Keratinocyte (primary cell): Measurements from ENCODE around the gene RAPGEF3. TPM values are rescaled to one million over a fixed set of nuclear protein-coding genes. Genes with fewer than 3 reads are reported as not detected.

Source experiments
- DNase-seq: peaks from one replicate; pipeline ENCODE4 v3.0.0-alpha.2; 2011; ENCODE audit warnings: low read depth, missing footprints, low spot score
- FAIRE-seq: peaks from 2 replicates; lab custom pipeline; 2011; peaks lifted over from hg19 to GRCh38; lab: Jason Lieb, UNC
- H2AFZ ChIP-seq: 2 replicates; pipeline ENCODE4 v1.6.0; 2012; ENCODE audit warnings: low read length, control low read depth, inconsistent platforms; ENCODE audit not compliant: control insufficient read depth
- H3K27ac ChIP-seq: 2 replicates; pipeline ENCODE4 v1.5.1; 2011; ENCODE audit warnings: low read length; ENCODE audit not compliant: control insufficient read depth, insufficient read depth
- H3K27me3 ChIP-seq: 3 replicates; pipeline ENCODE4 v1.6.0; 2011; ENCODE audit warnings: low read length; ENCODE audit not compliant: control insufficient read depth, insufficient read depth; ENCODE audit errors: extremely low read depth
- H3K36me3 ChIP-seq, 2 experiments: 2 replicates in 1 of 2; 3 replicates in 1 of 2; pipeline ENCODE4 v1.5.1; 2011; ENCODE audit warnings: low read length in 2 of 2, mild to moderate bottlenecking in 1 of 2; ENCODE audit not compliant: control insufficient read depth in 2 of 2, insufficient read depth in 2 of 2; ENCODE audit errors: extremely low read depth in 1 of 2
- H3K4me1 ChIP-seq: 3 replicates; pipeline ENCODE4 v1.5.1; 2011; ENCODE audit warnings: low read length; ENCODE audit not compliant: control insufficient read depth, insufficient read depth; ENCODE audit errors: extremely low read depth
- H3K4me2 ChIP-seq: 3 replicates; pipeline ENCODE4 v1.6.0; 2011; ENCODE audit warnings: low read depth, low read length; ENCODE audit not compliant: control insufficient read depth, insufficient read depth; ENCODE audit errors: extremely low read depth
- H3K4me3 ChIP-seq, 3 experiments: fragments of 200-600 bp in 1 of 3; sonication (generic) in 1 of 3; 2 replicates in 2 of 3; 3 replicates in 1 of 3; pipeline ENCODE4 v1.5.1; 2011 to 2016; ENCODE audit warnings: low read length in 3 of 3, mild to moderate bottlenecking in 3 of 3, control low read depth in 2 of 3, inconsistent platforms in 1 of 3, low read depth in 1 of 3, mixed read lengths in 1 of 3, mixed run types in 1 of 3, moderate library complexity in 1 of 3; ENCODE audit not compliant: control insufficient read depth in 2 of 3, insufficient read depth in 2 of 3; ENCODE audit errors: extremely low read depth in 1 of 3
- H3K79me2 ChIP-seq: 2 replicates; pipeline ENCODE4 v1.6.0; 2012; ENCODE audit warnings: low read length; ENCODE audit not compliant: control insufficient read depth, insufficient read depth
- H3K9ac ChIP-seq: 3 replicates; pipeline ENCODE4 v1.6.0; 2011; ENCODE audit warnings: low read length; ENCODE audit not compliant: control insufficient read depth, insufficient read depth; ENCODE audit errors: extremely low read depth
- H3K9me1 ChIP-seq: 3 replicates; pipeline ENCODE4 v1.6.0; 2011; ENCODE audit warnings: low read length; ENCODE audit not compliant: control insufficient read depth, insufficient read depth; ENCODE audit errors: extremely low read depth
- H3K9me3 ChIP-seq: 2 replicates; pipeline ENCODE4 v1.5.1; 2012; ENCODE audit warnings: low read depth, low read length; ENCODE audit not compliant: control insufficient read depth
- H4K20me1 ChIP-seq: 3 replicates; pipeline ENCODE4 v1.6.0; 2011; ENCODE audit warnings: low read length; ENCODE audit not compliant: control insufficient read depth, insufficient read depth; ENCODE audit errors: extremely low read depth
- CTCF ChIP-seq, 3 experiments: IDR thresholded peaks in 1 of 3; conservative IDR thresholded peaks in 1 of 3; optimal IDR thresholded peaks in 1 of 3; 2 replicates in 2 of 3; 3 replicates in 1 of 3; pipeline versions ENCODE3 to v1.5.1; 2011; ENCODE audit warnings: low read length in 3 of 3, mild to moderate bottlenecking in 3 of 3, moderate library complexity in 2 of 3, control low read depth in 1 of 3, inconsistent platforms in 1 of 3; ENCODE audit not compliant: insufficient read depth in 2 of 3; ENCODE audit errors: extremely low read depth in 1 of 3
- EZH2 ChIP-seq: IDR thresholded peaks from one replicate; pipeline ENCODE4 v1.6.1; 2012; ENCODE audit warnings: inconsistent platforms, mild to moderate bottlenecking, low read length, moderate library complexity
- dilution Hi-C: fragments of 300-500 bp; cut with MboI; formaldehyde crosslinking; loops from one replicate; pipeline ENCODE4 v1.7.0; 2020; ENCODE audit warnings: low sequenced_read_pairs; ENCODE audit not compliant: extremely low pct_ligation_motif_present
- polyA plus RNA-seq, 5 experiments: library from polyadenylated mRNA; depleted of rRNA in 3 of 5; stranded (reverse) in 3 of 5; stranded (forward) in 1 of 5; unstranded in 1 of 5; fragments of >200 nt; gene quantifications; 1 replicate in 1 of 5; 2 replicates in 3 of 5; 3 replicates in 1 of 5; pipeline versions ENCODE4 v1.2.1 to v1.2.3, GENCODE V29; 2011 to 2012; ENCODE audit warnings: missing spikeins in 2 of 5, low read depth in 1 of 5, low replicate concordance in 1 of 5

Gene RAPGEF3
- polyA plus RNA-seq, 1 donor (not counting 4 experiments of a cell fraction or from before 2014, with no cell fraction given) = 5.1 TPM

- Histone ChIP-seq H2AFZ (no peak overlapping the region), H3K9me1 (peaks cover 2% of the 10 kb centered on the region), H3K4me3 (no peak overlapping the region), H3K4me1 (no peaks in the 10 kb centered on the region), H3K36me3 (peaks cover 34 to 42% of the 10 kb centered on the region in 2 experiments), H3K4me2 (no peak overlapping the region), H3K27ac (no peak overlapping the region), H3K79me2 (peaks cover 77% of the 10 kb centered on the region), H3K9me3 (no peaks in the 10 kb centered on the region), H3K27me3 (no peaks in the 10 kb centered on the region), H3K9ac (no peak overlapping the region), H4K20me1 (peaks cover 32% of the 10 kb centered on the region)
- dilution Hi-C loops = no loop called here
- no peak for TF ChIP-seq EZH2
- no peak for TF ChIP-seq CTCF (optimal IDR thresholded peaks at IDR 0.05 in 1 of 3, IDR thresholded peaks at IDR 0.05 in 1 of 3, conservative IDR thresholded peaks at IDR 0.05 in 1 of 3; ENCODE audit: extremely low read depth in 1 of 3, insufficient read depth in 2 of 3, low read length in 3 of 3)
- DNase-seq (no peak), FAIRE-seq (no peak)
Observed at GRCh38 chr12:47801170-47801903, 42.7 kb upstream of the RAPGEF3 start.

DNA sequence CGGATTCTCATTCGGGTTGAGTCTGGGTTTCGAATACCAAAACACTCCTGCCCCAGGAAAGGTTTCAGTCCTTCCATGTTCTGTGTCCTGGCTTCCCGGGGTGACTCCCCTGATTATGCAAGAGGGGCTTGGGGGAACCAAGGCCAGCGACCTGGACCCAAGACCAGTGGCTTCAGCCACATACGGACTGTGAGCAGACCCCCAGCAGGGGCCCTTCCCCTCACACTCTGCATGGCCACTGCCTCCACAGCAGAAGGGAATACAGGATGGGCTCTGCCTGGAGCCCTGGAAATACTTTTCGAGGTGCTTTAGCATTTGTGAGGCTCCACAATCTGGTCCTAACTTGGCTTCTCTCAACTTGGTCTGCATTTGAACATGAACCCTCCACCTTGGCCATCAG, 41.9 kb upstream of the RAPGEF3 start:
- no peak overlapping the region for H3K4me2 ChIP-seq
- H2AFZ ChIP-seq = no peak overlapping the region
- peaks cover 2% of the 10 kb centered on the region for H3K9me1 ChIP-seq
- H3K36me3 ChIP-seq = peaks cover 29 to 45% of the 10 kb centered on the region in 2 experiments
- no peak overlapping the region for H3K9ac ChIP-seq
- TF ChIP-seq EZH2 = no peak
- no peak for TF ChIP-seq CTCF (optimal IDR thresholded peaks at IDR 0.05 in 1 of 3, IDR thresholded peaks at IDR 0.05 in 1 of 3, conservative IDR thresholded peaks at IDR 0.05 in 1 of 3; ENCODE audit: extremely low read depth in 1 of 3, insufficient read depth in 2 of 3, low read length in 3 of 3)
- no peaks in the 10 kb centered on the region for H3K9me3 ChIP-seq
- DNase-seq = no peak
- no peak for FAIRE-seq
- no peaks in the 10 kb centered on the region for H3K4me1 ChIP-seq
- dilution Hi-C loops = no loop called here
- no peak overlapping the region for H3K4me3 ChIP-seq
- no peak overlapping the region for H3K27ac ChIP-seq
- peaks cover 70% of the 10 kb centered on the region for H3K79me2 ChIP-seq
- H4K20me1 ChIP-seq = peaks cover 30% of the 10 kb centered on the region
- H3K27me3 ChIP-seq = no peaks in the 10 kb centered on the region
